CMK (cell line): ENCODE measurements around the gene FUT1.

Source experiments
- DNase-seq: peaks from one replicate; pipeline ENCODE4 v3.0.0-alpha.2; 2010; ENCODE audit warnings: low read depth

FUT1 gene

DNA sequence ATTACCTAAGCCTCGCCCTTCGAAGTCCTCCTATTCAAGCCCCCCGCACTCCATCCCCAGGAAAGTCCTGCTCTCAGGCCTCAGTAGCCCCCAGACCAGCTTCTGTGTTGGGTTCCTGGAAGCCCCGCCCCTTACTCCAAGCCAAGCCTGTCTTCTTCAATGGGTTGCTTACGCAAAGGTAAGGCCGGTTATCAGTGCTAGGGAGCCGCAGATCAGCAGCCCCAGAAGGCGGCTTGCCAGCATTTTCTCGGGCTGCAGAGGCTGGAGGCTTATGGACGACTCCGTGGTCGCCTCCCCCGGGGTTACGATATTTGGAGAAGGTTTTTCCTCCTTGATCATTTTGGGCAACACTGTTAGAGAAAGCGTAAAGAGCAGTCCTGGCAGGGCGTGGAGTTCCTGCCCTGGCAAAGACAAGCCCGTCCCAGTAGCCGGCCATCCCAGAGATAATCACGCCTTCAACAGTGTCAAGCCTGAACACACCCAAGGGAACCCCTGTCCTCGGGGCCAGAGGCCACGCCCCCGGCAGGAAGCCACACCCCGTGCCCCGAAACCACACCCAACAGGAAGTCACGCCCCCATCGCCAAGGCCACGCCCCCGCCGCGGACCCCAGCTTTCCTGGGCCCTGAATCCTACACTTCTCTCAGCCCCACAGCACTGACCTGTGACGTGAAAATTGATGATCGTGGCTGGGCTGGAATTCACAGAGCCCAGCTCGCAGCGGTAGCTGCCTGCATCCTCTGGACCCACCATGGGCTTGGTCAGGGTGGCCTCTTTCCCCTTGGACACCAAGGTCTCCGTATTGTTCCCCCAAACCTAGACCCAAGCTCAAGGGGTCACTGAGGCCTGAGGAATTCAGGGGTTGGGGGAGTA is 11.1 kb downstream of the FUT1 start:
- peak; percentile 85 for DNase-seq

- no peak for DNase-seq
These were observed 12.1 kb downstream of the FUT1 start, which contains the start of gene RASIP1 for GRCh38 chr19:48740164-48740972. RASIP1 (minus strand) TSS chr19:48740610; CDS start chr19:48740282, 328 bp downstream.

GRCh38 chr19:48739404-48740163 is 12.9 kb downstream of the FUT1 start:
- no peak for DNase-seq

GRCh38 chr19:48738557-48739403 is 13.7 kb downstream of the FUT1 start:
- DNase-seq, result peak; percentile 96

GRCh38 chr19:48737360-48737998 is 15.0 kb downstream of the FUT1 start:
- no peak for DNase-seq

DNA sequence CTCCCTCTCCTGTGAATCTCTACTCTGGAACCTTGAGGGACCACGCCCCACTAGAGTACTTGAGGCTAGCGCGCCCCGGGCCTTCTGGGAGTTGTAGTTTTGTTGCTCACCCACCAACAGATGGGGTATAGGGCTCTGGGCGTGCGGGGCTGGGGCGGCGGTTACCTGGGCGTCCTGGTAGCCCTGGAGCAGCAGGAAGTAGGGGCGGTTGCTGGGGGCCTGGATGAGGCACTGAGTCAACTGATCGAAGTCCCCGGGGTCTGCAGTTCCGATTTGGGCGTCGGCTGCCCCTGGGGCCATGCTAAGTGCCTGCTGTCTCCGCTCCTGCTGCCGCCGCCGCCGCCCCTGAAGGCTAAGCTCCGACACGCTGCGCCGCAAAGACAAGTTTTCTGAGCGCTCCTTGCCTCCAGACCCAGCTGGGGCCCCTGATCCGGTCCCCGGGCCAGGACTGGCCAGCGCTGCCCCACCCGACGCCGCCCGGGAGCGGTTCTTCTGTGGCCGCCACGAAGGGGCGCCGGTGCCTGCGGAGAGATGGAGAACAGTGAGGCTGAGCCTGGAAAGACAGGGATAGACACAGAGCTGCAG is 17.3 kb downstream of the FUT1 start:
- DNase-seq, result no peak

GRCh38 chr19:48734625-48735024 is 17.8 kb downstream of the FUT1 start:
- no peak for DNase-seq

DNA sequence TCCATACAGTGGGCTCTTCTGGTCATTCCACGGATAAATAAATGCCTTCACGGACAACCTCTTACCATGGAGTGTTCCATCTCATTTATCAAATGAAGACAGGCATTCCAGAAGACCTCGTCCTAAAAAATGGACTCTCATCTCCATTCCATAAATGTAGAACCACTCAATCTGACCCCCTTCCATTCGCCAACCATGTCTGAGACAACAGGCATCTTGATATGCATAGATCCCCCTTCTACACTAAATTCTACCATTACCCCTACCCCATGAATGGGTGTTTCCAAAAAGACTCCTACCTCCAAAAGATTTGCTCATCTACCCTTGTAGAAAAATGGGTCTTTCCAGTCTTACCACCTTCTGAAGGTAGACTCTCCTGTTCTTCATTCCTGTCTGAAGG is 21.0 kb downstream of the FUT1 start:
- no peak for DNase-seq

DNA sequence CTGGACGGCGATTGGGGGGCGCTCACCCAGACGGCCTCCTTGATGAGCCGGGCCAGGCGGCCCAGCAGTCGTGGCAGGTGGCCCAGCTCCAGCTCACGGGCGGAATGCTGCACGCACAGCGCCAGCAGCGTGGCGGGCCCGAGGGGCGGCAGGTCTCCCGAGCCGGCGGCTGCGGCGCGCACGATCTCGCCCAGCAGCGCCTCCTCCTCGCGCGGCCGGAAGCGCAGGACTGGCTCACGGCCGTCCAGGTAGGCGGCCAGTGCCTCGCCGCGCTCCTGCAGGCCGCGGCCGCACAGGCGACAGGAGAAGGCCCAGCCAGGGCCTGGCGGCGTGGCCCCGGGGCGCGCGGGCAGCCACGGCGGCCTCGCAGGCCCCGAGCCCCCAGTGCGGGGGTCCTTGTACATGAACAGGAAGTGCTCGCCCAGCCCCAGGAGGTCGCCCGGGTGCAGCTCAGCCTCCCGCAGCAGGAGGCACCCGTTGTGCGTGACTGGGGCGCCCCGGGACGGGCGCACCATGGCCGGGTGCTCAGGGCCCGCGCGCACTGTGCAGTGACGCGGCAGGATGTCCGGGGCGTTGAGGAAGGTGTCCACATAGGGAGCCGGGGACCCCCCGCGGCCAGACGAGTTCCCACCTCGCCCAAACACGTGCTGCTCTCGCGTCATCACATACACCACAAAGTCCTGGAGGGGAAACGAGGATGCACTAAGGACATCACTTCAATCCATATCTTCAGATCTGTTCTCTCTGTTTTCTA is 23.4 kb downstream of the FUT1 start:
- no peak for DNase-seq

DNA sequence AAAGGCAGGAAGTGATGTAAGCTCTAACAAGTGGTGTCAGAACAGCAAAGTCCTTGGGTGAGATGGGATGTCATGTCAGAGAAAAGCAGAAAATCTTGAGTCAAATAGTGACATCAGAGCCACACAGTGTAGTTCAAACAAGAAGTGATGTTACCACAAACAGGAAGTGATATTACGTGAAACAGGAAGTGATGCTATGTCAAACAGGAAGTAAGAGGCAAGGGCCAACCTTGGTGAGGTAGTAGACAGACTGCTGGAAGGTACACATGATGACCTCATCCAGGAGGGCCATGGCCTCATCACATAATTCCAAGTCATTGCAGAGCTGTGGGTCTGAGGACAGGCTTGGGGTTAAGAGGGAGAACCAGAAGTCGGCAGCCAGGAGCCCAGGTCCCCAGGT is 25.9 kb downstream of the FUT1 start:
- DNase-seq, result no peak

DNA sequence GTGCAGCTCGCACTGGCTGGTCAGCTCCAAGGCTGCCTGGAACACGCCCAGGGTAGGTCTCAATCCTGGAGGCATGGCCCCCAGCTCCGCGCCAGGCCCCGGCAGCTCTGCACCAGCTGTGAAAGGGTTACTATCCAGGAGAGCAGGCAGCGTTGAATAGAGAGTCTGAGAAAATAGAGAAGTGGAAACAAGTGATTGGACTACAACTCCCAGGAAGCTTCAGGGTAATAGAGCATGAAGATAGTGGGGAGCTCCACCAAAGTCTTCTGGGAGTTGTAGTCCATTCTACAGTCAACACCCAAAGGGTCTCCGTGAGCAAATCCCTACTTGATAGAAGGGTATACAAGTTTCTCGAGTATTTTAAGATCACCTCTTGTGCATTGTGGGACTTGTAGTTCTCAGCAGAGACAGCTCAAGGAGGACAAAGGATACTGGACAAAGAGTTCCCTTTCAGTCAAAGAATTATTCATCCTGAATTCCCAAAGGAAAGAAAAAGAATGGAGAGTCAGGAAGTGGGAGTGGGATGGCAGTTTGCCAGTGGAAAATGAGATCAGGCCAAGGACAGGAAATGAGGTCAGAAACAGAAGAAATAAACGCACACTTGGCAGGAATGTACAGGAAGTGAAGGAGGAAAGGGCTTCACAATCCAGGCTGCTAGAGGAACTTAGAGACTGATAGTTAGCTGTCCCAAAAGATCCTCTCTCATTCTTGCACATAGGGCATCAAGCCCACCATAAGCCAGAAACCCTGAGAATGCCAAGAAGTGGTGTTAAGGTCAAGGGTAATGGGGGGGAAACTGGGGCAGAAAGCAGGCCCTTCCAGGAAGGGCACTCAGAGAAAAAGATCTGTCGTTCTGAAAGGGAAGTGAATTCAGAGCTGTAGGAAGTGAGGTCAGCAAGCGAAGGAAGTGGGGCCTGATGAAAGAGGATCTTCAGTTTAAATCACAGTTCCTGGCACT is 27.4 kb downstream of the FUT1 start:
- peak; percentile 93 for DNase-seq

GRCh38 chr19:48722196-48722708 is 30.2 kb downstream of the FUT1 start:
- no peak for DNase-seq

DNA sequence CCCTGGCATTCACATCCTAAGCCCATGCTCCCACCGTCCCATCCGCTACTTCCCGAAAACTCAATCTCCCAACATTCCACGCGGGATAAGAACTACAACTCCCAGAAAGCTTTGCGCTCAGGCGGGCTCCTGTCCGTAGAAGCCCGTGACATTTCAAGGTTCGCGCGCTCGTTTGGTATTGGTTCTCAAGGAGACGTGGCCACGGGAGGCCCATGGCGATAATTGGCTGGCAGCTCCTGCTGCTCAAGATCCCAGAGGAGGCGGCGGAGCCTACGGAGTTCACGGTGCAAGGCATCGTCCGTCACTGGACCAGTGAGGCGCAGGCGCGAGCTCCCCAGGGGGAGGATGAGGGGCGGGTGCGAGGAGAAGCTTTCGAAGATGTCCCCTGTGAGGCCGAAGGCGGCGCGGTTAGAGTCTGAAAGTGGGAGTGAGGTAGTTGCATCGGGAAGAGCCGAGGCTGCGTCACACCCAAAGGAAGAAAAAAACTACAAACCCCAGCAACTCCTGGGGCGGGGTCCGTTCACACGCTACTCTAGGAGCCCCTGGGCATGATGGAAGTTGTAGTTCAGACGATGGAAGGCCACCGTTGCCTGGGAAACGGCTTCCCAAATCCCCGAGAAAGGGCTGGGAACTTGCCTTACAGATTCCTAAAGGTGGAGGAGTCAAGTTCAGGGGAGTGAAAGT is 31.7 kb downstream of the FUT1 start:
- peak; percentile 87 for DNase-seq

GRCh38 chr19:48720251-48720612 is 32.2 kb downstream of the FUT1 start:
- no peak for DNase-seq

DNA sequence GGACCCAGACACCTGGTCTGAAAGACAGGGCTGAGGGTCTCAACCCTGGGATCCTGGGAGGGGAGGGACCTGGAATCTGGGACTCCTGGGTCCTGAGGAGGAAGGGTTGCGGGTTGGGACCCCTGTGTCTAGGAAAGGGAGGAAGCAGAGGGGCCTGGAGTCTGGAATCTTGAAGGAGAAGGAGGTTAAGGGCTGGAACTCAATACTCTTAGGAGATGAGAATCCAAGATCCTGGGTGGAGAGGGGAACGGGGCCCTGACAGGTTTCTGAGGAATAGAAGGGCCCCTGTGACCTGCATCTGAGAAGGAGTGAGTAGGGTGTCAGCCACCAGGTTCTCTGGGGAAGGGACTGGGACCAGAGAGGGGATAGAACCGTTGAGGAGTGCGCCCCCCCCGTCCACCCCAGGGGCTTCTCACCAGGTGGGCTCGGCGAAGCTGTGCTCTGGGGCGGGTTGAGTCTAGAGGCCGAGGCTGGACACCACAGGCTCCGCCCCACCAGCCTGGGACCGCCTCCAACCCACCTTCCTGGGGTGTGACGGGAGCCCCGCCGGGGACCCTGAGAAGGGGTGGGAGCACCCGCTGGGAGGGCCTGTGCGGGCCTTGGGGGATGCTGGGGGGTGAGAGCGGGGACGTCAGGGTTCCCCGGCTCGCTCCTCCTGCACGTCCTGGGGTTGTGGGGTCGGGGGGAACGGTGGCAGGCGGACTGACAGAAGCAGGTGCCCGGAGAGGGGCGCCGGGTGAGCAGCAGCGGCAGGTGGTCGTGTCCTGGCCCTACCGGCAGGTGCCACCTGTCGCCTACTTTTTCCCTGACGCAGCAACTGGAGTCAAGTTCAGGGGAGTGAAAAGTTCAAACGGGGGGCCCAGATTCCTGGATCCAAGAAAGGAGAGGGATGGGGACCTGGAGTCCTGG is 32.9 kb downstream of the FUT1 start, which contains the start of gene MAMSTR:
TSS of gene MAMSTR (minus strand) at position 463 of the 909 bp plus-strand sequence. CDS start 694 bp downstream, outside the sequence.
- DNase-seq, result no peak

- no peak for DNase-seq
These were observed 33.7 kb downstream of the FUT1 start for GRCh38 chr19:48718711-48719231.
